Measurements from ENCODE around the gene GTPBP1. TPM values are rescaled to one million over a fixed set of nuclear protein-coding genes. Genes with fewer than 3 reads are reported as not detected.

The GTPBP1 gene
- total and polyA plus RNA-seq, 2 of the 13 experiments (the other 11 are each of a cell fraction or from before 2014, with no cell fraction given), result 22.3 to 27.0 TPM

- TF ChIP-seq ZMAT3 (CRISPR knock-in tag; conservative IDR thresholded peaks at IDR 0.05), result 0 out of 2 replicates have a peak, but pooled peaks have one; percentile 24
- no peak for TF ChIP-seq ZNF720 (CRISPR knock-in tag; IDR thresholded peaks at IDR 0.05)
- no peak; the same call in 1 of the 2 replicates for TF ChIP-seq ZNF776 (CRISPR knock-in tag; IDR thresholded peaks at IDR 0.05)
- TF ChIP-seq ZNF678 (CRISPR knock-in tag; IDR thresholded peaks at IDR 0.05), result no peak
- no peak for TF ChIP-seq NR2F2 (IDR thresholded peaks at IDR 0.05; ENCODE audit: borderline replicate concordance, low read depth)
- no peak for TF ChIP-seq GATAD2A (CRISPR knock-in tag; IDR thresholded peaks at IDR 0.05)
- TF ChIP-seq ZNF383 (CRISPR knock-in tag; IDR thresholded peaks at IDR 0.05; ENCODE audit: borderline replicate concordance), result no peak
- TF ChIP-seq PITX1 (CRISPR knock-in tag; IDR thresholded peaks at IDR 0.05), result no peak
- no peak for TF ChIP-seq ZNF772 (CRISPR knock-in tag; IDR thresholded peaks at IDR 0.05)
- TF ChIP-seq ELK4 (CRISPR knock-in tag; IDR thresholded peaks at IDR 0.05; ENCODE audit: borderline replicate concordance), result no peak
- TF ChIP-seq ZNF737 (CRISPR knock-in tag; IDR thresholded peaks at IDR 0.05; ENCODE audit: borderline replicate concordance), result no peak
- no peak for TF ChIP-seq ATF5 (CRISPR knock-in tag; IDR thresholded peaks at IDR 0.05; ENCODE audit: low read depth)
- no peak for TF ChIP-seq ZUFSP (CRISPR knock-in tag; IDR thresholded peaks at IDR 0.05; ENCODE audit: borderline replicate concordance)
- no peak for TF ChIP-seq DNMT3B (CRISPR knock-in tag; conservative IDR thresholded peaks at IDR 0.05)
- TF ChIP-seq PTBP1 (IDR thresholded peaks at IDR 0.05; ENCODE audit: low read depth, low read length, poor library complexity, severe bottlenecking), result no peak
- no peak for TF ChIP-seq DPF2 (CRISPR knock-in tag; IDR thresholded peaks at IDR 0.05; ENCODE audit: borderline replicate concordance, low read depth)
- peak; percentile 91 for TF ChIP-seq ZFY (CRISPR knock-in tag; IDR thresholded peaks at IDR 0.05)
- TF ChIP-seq SRSF1 (optimal IDR thresholded peaks at IDR 0.05; ENCODE audit: low read depth, low read length), result no peak
- no peak for TF ChIP-seq SMAD1 (CRISPR knock-in tag; IDR thresholded peaks at IDR 0.05; ENCODE audit: borderline replicate concordance, low read depth)
- no peak for TF ChIP-seq IKZF1 (IDR thresholded peaks at IDR 0.05)
- no peak for TF ChIP-seq ZSCAN20 (CRISPR knock-in tag; IDR thresholded peaks at IDR 0.05; ENCODE audit: borderline replicate concordance)
- TF ChIP-seq ZNF781 (CRISPR knock-in tag; IDR thresholded peaks at IDR 0.05; ENCODE audit: borderline replicate concordance, not compliant biosample characterization), result no peak
- TF ChIP-seq HNF4A (CRISPR knock-in tag; IDR thresholded peaks at IDR 0.05), result no peak
- TF ChIP-seq ZNF503 (CRISPR knock-in tag; IDR thresholded peaks at IDR 0.05), result no peak
- TF ChIP-seq NFIC (IDR thresholded peaks at IDR 0.05; ENCODE audit: low read length), result no peak
Measured at GRCh38 chr22:38706101-38706900, 557 bp downstream of the GTPBP1 start (continued).
